Loucy (cell line): ENCODE measurements around the gene LSP1.
A peak's percentile ranks its signal among the peaks of the same experiment; 100 is the strongest.

Experiments
- EZH2phosphoT487 ChIP-seq: fragments of 200-600 bp; IDR thresholded peaks from 2 replicates; pipeline ENCODE4 v1.6.1; 2018; ENCODE audit warnings: antibody characterized with exemption, mild to moderate bottlenecking, moderate library complexity, borderline replicate concordance
- TF ChIP-seq, protein P1 (sequence below): fragments of 200-600 bp; sonication (generic); conservative IDR thresholded peaks from 2 replicates; pipeline ENCODE4 v1.5.1; 2014; ENCODE audit warnings: mild to moderate bottlenecking, antibody characterized with exemption, low read length

DNA sequence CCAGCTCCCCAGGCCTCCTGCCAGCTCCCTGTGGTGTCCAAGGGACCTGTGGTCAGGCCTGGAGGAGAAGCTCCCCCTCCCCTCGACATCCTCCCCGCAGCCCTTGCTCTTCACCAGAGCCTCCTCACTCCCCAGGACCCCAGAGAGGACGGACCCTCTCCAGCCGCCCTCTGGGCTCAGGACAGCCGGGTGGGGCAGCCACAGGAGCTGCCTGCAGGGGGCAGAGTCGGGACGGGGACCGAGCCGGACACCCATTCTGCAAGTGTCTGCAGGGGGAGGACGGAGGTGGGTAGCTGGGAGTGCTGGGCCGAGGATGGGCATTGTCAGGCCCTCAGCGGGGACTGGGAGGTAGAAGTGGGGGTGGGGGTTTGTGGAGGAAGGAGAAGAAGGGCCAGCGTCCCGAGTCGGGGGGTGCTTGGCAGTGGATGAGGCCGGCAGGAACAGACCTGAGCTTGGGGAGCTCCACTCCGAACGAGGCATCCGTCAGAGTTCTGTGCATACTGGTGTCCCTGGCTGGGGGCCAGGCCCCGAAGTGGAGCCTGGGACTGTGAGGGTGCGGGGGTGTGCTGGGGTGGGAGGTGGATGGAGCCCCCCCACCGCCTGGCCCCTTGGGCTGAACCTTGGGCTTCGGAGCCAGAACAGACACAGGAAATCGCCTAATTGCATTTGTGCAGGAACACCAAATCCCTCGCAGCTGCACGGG is 23.6 kb downstream of the LSP1 start:
- TF ChIP-seq, protein P1, sequence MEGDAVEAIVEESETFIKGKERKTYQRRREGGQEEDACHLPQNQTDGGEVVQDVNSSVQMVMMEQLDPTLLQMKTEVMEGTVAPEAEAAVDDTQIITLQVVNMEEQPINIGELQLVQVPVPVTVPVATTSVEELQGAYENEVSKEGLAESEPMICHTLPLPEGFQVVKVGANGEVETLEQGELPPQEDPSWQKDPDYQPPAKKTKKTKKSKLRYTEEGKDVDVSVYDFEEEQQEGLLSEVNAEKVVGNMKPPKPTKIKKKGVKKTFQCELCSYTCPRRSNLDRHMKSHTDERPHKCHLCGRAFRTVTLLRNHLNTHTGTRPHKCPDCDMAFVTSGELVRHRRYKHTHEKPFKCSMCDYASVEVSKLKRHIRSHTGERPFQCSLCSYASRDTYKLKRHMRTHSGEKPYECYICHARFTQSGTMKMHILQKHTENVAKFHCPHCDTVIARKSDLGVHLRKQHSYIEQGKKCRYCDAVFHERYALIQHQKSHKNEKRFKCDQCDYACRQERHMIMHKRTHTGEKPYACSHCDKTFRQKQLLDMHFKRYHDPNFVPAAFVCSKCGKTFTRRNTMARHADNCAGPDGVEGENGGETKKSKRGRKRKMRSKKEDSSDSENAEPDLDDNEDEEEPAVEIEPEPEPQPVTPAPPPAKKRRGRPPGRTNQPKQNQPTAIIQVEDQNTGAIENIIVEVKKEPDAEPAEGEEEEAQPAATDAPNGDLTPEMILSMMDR = peak; percentile 62
- TF ChIP-seq EZH2phosphoT487 = no peak
